OCI-LY3 (cell line): ENCODE measurements around the gene SRGN.

Experiments used
- EZH2phosphoT487 ChIP-seq: fragments of 200-600 bp; shearing (Covaris generic); IDR thresholded peaks from 2 replicates; pipeline ENCODE4 v1.6.1; 2018; ENCODE audit warnings: antibody characterized with exemption, mixed run types, low read depth
- TF ChIP-seq, protein P1 (sequence below): fragments of 200-600, 300-600 bp; sonication (generic); IDR thresholded peaks from 2 replicates; pipeline ENCODE4 v1.5.1; 2014; ENCODE audit warnings: antibody characterized with exemption, low read length, low read depth

DNA sequence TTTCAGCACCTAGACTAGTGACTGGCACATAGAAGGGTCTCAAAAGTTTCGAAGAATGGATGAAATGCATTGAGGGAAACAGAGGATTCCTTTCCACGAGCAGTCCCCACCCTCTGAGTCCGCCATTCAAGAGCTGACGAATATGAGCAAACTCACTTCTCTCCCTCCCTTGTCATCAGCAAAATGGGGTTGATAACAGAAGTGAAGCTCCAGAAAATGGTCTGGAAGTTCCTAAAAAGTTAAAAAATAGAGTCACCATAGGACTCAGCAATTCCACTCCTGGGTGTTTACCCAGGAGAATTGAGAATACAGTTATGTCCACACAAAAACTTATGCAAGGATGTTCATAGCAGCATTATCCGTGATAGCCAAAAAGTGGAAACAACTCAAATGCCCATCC lies 25.0 kb upstream of the SRGN start:
- TF ChIP-seq, protein P1, sequence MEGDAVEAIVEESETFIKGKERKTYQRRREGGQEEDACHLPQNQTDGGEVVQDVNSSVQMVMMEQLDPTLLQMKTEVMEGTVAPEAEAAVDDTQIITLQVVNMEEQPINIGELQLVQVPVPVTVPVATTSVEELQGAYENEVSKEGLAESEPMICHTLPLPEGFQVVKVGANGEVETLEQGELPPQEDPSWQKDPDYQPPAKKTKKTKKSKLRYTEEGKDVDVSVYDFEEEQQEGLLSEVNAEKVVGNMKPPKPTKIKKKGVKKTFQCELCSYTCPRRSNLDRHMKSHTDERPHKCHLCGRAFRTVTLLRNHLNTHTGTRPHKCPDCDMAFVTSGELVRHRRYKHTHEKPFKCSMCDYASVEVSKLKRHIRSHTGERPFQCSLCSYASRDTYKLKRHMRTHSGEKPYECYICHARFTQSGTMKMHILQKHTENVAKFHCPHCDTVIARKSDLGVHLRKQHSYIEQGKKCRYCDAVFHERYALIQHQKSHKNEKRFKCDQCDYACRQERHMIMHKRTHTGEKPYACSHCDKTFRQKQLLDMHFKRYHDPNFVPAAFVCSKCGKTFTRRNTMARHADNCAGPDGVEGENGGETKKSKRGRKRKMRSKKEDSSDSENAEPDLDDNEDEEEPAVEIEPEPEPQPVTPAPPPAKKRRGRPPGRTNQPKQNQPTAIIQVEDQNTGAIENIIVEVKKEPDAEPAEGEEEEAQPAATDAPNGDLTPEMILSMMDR = no peak
- no peak for TF ChIP-seq EZH2phosphoT487
